ENCODE data around the gene MAD2L1BP.

DNA sequence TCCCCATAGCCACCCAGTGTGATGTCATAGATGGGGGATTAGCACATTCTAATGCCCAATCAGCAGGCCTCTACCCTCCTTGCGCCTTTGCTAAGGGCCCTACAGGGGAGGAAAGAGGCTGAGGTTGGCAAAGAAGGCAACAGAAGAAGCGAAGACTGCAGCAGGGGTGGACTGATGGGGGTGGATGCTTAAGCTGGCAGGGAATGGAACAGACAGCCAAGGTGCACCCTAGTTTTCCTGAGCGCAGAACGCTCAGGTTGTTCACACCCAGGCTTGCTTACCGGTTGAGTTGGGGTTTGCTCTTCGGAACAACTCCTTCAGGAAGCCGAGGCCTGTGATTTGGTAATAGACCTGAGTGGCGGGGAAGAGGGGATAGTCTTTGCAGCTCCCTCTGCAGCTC lies 39.3 kb downstream of the MAD2L1BP start:
- TF ChIP-seq, protein P1, sequence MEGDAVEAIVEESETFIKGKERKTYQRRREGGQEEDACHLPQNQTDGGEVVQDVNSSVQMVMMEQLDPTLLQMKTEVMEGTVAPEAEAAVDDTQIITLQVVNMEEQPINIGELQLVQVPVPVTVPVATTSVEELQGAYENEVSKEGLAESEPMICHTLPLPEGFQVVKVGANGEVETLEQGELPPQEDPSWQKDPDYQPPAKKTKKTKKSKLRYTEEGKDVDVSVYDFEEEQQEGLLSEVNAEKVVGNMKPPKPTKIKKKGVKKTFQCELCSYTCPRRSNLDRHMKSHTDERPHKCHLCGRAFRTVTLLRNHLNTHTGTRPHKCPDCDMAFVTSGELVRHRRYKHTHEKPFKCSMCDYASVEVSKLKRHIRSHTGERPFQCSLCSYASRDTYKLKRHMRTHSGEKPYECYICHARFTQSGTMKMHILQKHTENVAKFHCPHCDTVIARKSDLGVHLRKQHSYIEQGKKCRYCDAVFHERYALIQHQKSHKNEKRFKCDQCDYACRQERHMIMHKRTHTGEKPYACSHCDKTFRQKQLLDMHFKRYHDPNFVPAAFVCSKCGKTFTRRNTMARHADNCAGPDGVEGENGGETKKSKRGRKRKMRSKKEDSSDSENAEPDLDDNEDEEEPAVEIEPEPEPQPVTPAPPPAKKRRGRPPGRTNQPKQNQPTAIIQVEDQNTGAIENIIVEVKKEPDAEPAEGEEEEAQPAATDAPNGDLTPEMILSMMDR (conservative IDR thresholded peaks at IDR 0.05; ENCODE audit: low read depth, low read length) = no peak
- TF ChIP-seq EZH2 (IDR thresholded peaks at IDR 0.05; ENCODE audit: borderline replicate concordance, low read depth, low read length, poor library complexity, severe bottlenecking) = no peak
